C1 segment of cervical spinal cord (tissue), 14 donors: ENCODE data around the gene QARS1.

Experiments used
- DNase-seq, 14 donors: peaks; one replicate each; lab custom pipeline; 2025; lab: John Stamatoyannopoulos, UW

The QARS1 gene

DNA sequence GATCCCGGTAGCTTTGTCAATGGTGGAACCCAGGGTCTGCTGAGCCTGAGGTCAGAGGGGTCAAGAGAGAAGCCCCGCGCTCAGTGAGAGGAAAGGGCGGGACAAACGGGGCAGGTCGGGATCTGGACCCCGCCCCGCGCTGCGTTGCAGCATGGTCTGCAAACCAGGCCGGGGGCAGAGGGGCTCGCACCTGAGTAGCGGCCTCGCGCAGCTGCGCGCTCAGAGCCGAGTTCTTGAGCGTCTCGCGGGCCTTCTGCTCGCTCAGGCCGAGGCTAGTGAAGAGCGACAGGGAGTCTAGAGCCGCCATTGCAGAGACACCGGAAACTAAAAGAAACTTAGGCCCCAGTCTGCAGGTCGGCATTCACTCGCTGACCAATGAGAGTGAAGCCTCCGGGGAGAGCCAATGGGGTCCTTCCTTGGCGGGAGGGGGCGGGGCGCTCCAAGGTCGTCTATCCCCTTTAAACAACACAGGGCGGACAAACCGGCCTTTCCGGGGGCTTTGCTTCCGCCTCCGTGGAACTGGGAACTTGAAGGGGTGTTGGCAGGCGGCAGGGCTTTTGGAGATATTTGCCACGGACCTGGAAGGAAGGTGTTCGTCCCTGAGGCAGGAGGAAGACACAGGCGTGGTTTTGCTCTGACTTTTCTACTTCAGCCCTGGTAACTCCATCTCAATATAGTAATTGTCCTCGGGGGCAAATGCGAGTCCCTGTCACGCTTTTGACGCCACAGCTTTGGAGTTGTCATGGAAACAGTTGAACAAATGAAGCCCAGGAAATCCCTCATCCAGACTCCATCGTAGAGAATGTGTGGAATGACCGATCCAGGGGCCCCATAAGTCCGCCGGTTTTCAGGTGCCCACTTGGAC lies at the start of gene QARS1:
Gene QARS1, minus strand, starts transcription at position 331 of the 865 bp plus-strand sequence. Its CDS starts 24 bp downstream, at position 307.
- peak; percentile 51 to 93 (median 89) for DNase-seq

DNA sequence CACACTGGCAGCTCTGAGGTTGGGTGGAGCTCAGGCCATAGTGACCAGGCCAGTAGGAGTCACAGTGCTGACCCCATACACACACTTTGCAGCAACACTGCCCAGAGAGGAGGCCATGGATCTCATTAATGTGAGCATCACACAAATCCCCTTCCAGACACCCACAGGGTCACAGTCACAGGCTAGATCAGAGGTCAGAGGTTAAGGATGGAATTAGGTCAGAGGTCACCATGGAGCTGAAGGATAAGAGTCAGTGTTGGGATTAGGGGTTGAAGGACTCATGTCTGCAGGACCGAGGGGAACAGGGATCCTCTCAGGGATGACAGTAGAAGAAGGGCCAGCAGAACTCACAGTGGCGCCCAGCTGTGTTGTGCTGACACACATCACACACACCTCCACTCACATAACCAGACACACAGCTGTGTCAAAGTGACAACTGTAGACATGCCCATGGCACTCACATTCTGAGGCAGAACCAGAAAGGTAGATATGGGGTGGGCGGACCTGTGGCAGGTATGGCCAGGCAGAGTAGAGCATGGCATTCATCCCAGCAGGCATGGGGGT lies 48.9 kb upstream of the QARS1 start:
- no peak for DNase-seq

DNA sequence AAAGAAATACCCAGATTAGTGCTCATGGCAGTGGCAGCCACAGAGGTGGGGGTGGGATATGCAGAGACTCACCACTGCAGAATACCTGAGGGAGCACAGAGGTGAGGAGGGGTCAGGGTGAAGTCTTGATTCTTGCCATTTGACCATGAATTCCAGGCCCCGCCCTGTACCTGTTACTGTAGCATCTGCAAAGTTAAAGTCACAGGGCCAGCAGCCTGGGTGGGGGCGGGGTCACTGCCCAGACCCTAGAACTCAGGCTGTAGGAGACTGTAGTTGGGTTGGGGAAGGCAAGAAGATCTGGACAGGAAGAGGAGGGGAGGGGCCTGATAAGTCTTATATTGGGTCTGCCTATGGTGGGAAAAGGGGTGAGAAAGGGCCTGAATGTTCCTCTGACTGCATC lies 47.1 kb upstream of the QARS1 start:
- no peak for DNase-seq

DNA sequence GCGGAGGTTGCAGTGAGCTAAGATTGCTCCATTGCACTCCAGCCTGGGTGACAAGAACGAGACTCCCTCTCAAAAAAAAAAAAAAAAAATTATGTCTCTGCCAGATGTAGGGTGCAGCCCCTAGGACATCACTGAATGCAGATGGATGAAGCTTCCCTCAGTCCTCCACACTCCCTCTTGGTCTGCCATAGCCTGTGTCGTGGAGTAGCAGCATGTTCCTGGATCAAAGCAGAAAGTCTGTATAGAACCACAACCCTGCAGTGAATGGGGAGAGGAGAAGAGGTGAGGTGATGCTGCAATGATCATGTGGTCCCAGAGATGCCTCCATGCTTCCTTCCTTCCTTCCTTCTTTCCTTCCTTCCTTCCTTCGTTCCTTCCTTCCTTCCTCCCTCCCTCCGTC lies 43.6 kb upstream of the QARS1 start:
- DNase-seq: no peak

DNA sequence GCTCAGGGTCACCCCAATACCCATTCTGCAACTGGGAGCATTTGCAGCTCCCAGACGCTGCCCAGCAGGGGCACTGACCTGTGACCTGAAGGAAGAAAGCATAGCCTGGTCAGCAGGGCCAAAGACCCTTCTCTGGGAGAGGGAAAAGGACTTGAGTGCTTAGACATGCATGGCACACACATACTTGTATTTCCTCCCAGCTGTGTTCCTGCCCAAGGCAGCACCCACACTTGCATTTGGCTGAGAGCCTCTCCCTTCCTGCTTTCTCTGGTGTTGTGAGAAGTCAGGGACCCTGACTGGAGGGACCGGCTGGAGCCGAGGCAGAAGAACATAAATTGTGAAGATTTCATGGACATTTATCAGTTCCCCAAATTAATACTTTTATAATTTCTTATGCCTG lies 35.5 kb upstream of the QARS1 start:
- DNase-seq: no peak

DNA sequence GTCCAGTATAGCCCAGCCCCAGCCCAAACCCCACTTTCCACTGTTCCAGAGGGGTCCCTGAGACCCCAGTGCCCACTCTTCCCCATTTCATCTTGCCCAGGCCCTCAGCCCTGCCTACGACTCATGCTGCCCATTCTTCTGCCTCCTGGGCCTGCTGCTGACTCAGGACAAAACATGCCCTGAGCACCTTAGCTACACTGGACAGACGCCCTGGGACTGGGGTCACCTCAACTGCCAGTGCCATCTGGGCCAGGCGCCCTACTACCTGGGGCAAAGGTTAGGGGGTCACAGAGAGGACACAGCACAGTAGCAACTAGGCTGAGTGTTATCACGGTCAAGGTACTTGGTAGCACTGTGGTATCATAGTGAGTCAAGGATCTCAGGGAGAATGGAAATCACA lies 30.9 kb upstream of the QARS1 start:
- no peak for DNase-seq

DNA sequence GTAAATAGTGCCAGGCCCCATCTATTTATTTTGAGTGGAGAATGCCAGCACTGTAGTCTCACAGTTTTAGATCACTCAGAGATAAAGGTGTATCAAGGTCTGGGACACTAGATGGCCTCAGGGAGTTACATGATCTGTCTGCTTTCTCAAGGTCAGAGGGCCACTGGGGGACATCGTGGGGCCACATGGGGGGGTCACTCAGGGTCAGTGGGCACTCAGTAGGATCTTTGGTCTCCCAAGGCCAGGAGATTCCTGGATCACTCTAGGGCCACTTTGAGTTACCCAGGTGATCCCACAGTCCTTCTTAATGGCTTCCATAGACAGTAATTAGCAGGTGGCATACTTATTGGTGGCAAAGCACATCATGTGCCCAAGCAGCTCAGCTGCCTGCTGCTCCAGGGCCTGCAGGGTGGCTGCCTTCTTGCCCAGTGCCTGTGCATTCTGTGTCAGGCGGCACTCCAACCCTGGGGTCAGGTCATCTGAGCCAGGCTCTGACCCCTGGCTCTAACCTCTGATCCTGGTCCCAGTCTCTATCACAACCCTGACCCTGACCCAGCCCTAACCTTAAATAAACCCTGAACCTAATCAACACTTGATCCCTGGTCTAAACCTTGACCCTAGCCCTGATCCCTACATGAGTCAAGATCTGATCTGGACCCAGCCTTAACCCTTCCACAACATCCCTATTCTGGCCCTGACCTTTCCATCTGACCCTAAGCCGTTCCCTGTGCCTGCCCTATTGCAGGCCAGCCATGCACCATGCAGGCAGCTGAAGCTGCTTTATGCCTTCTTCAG lies 30.1 kb upstream of the QARS1 start:
- no peak for DNase-seq

DNA sequence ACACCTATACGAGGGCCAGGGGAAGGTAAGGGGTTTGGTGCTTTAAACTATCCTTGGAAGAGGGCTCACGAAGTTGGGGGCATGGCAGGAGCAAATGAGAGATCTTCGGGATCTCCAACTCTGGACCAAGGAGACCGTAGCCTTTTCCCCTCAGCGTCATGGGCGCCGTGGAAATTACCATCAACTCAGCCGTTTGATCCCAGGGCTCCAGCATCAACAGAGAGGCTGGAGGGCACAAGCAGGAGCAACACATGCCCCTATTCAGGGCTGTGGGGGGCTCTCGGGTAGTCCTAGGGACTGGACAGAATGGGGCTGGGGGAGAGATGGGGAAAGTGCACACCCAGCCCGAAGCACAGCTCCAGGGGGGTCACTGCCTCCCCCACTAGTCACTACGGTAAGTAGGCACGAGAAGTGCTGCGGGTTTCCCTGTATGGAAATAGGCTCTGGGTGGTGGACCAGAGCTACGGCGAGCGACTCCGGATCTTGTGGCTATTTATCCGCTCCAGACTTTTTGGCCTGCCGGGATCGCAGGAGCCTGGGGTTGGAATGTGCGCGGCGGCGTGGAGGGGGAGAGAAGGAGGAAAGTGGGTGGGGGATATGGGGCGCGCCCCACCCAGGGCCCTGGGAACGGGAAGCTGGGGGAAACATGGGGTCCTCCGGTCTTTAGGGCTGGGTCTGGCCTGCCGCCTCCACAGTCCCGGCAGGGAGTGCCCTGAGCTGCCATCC lies 28.8 kb upstream of the QARS1 start:
- peak in 13 of 14 donors; percentile 22 to 77 (median 58) for DNase-seq

DNA sequence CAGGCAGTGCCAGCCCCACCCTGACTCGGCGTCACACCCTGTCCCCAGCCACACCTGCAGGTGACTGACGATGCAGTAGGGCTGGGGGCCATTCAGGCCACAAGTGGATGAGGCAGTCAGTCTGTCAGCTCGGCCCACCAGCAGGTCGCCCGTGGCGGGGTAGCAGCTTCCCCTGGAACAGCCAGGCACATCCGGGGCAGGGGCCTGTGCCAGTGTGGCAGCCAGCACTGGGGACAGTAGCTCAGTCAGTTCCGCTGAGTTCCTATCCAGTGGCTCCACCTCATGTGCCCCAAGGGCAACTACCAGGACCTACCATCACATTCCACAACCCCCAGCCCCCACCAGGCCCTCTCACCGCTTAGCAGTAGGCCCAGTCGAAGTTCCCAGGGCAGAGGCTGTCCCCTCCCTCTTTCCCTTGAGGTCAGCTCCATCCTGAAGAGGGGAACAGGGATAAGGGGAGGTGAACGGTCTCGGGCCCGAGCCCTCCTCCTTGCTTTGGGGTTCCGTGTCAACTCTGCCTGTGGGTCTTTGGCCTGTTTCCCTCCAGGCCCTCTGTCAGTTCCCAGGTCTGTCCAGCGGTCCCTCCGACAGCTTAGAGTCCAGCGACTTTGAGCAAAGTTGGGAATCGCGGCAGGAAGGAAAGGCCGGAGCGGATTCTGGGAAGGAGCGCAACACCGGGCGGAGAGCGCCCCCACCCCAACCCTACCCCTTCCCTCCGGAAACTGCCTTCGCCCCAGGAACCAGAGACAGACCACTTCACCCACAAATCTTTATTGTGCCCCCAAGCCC lies 28.1 kb upstream of the QARS1 start, which contains the start of gene LAMB2:
Gene LAMB2, minus strand, starts transcription at position 614 of the 789 bp plus-strand sequence. Its CDS starts 183 bp downstream, at position 431.
- DNase-seq: peak in 12 of 14 donors; percentile 10 to 66 (median 46)

DNA sequence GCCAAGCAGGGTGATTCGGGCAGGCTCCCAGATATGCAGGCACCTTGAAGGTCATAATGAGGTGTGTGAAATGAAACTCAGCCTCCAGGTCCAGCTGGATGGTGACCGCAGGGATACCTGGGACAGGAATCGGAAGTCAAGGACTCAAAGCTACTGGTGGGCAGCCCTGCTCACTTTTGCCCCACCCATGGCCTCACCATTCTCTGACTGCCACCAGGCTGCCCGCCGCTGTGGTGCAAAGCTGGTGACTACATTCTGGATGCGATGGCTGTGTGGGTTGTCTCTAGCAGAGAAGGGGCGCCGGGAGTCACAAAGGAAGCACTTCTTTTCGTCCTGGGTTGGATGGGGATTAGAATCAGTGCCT lies 27.5 kb upstream of the QARS1 start:
- DNase-seq: no peak

DNA sequence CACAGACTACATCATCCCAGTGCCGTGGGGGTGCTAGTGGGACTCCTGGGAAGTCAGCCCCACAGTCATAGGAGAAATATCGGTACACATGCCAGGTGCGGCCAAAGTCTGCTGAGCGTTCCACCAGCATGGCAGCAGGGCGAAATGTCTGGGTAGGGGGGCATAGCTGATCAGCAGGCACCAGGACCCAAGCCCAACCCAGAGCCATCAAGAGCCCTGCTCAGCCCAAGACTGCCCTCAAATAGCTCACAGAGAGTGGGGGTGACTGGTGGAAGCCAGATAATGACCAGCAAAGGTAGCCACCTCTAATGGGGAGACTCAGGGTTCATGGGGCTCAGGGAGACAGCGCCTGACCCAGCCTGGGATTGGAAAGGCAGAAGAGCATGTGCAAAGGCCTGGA lies 27.0 kb upstream of the QARS1 start:
- no peak for DNase-seq

DNA sequence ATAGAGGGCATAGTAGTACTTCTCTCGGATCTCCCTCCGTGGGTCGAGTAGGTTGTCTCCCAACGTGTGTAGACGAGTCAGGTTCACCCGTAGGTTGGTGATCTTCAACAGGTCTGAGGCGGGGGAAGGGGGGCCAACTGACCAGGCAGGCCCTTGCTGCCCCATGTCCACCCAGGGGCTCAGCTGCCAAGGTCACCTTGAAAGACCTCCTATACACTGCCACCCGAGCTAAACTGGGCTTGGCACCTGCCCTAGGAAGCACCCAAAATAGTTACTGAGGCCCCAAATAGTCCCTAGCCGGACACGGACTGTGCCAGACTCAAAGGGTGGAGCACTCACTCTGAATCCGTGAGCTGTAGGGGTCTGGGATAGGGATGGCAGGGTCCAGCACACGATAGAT lies 26.5 kb upstream of the QARS1 start:
- no peak for DNase-seq

DNA sequence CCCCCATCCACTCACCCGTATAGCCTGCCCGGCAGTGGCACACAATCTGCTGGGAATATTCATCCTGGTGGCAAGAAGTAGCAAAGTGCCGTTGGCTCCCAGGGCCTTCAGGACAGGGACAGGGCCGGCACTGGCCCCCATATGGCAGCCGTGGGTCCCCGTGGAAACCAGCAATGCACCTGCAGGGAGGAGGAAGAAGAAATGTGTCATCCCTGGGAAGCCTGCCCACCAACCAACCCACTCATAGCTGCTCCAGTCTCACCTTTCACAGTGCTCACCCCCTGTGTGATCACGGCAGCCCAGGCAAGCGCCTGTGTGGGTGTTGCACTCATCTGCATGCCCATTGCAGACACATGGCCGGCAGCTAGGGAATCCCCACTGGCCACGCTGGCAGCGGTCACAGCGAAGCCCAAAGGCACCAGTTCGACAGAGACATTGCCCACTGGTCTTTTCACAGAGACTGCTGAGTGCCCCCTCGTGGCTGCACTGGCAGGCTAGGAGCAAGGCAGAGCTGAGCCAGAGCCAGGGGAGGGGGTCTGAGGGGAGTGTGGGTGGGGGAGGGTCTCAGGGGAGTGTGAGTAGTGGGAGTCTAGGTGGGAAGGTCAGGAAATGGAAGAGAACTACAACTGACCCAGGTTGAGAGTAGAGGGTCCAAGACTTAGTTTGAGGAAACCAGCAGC lies 20.6 kb upstream of the QARS1 start:
- DNase-seq: peak in 1 of 14 donors; percentile 10

DNA sequence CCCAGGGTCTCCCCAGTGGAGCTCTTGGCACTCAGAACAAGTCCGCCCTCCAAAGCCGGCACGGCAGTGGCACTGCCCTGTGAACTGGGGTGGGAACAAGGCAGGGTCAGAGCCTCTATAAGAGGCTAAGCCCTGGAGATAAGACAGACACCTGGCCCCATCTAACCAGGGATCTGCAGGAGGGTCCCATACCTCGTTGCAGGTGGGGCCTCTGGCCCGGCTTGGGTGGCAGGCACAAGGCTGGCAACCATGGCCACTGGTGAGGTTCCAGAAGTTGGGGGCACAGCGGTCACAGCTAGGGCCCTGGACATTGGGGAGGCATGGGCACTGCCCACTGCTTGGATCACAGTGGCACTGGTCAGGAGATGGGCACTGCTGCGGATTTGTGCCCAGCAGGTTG lies 19.6 kb upstream of the QARS1 start:
- no peak for DNase-seq

DNA sequence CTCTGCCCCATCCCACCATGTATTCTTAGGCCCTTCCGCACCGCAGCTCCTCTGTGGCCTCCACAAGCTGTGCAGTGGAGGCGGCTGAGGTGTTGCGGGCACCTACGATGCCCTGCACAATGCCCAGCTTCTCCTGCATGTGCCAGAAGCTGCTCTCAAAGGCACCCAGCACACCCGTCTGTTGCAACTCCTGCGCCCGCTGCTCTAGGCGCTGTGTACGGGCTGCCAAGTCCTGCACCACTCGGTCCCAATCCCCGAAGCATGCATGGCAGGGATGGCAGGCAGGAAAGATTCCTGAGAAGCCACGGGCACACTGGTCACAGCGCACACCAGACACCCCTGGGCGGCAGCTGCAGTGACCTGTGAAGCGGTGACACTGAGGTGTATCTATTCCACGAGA lies 19.1 kb upstream of the QARS1 start:
- no peak for DNase-seq

DNA sequence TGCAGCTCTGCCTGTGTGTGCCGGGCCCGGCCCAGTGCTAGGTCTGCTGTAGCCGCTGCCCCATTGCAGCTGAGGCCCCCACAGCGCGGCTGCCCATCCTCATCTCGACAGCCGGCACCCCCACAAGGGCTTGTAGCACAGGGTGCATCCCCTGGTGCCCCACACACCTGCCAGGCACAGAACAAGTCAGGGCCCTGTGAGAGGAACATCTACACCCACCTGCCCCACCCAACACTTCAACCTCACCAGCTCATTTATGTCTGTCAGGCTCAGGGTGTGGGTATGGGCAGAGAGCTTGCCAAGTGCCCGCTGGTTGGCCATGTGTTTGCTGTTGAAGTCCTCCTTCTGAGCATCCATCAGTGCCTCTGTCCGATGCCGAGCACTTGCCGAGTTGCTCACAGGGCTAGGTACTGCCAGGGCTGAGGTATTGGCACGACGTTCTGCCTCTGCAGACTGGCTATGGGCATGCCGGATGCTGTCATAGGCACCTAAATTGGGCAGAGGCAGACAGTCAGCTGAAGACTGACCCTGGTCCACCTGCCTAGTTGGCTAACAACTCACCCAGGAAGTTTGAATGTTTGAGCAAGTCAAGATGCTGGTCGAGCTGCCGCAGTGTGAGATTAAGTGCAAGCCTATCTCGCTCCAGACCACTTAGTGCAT lies 18.5 kb upstream of the QARS1 start:
- DNase-seq: no peak

DNA sequence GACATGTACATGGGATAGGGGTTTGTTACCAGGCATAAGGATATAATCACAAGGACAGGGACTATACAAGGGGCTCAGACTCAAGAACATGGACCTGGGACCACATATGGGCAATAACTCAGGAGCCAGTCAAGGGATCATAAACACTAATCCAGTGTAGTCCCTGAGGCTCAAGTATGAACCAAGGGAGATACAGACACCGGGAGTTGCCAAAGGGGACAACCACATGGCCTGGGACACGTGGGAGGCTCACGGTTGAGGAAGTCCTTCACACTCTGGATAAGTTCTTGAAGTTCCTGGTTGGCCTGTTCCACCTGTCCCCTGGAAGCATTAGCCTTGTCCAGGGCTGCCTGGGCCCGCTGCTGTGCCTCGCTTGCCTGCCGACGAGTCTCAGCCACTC lies 17.9 kb upstream of the QARS1 start:
- no peak for DNase-seq

DNA sequence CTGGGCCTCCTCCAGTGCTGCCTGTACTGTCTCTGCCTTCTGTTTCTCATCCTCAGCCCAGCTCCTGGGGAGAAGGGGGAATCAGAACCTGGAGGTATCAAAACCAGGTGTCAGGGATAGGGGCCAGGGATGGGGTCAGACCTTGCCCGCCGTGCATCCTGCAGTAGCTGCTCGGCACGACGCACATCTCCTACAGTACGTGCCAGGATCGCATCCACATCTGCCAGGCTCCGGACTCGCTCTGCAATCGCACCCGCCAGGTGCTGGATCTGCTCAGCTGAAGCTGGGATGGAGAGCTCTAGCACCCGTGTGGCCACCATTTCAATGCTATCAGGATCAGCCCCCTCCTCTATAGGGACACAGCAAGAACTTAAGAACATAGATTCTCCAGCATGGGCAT lies 17.5 kb upstream of the QARS1 start:
- no peak for DNase-seq

DNA sequence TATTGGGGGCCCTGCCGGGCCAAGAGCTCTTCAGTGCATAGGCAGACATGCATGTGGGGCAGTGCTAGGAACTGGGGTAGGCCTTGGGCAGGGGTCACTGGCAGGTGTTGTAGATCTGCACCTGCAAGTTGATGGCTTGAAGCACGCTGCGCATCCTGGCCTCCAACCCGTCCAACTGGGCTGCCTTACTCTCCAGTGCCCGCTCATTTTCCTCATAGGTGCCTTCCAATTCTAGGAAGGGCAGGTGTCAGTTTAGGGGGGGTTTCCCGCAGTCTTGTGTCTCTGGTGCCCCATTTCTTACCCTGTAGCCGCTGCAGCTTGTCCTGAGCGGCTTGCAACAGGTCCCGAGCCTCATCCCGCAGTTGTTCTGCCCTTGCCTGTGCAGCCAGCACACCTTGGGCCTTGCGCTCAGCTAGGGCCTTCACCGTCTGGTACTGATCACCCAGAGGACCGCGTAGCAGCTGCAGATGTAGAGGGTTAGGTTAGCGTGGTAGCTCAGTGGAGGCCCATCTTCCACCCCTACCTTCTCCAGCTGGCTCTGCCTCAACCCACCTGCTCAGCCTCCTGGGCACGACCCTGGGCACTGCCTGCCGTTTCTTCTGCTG lies 16.7 kb upstream of the QARS1 start:
- no peak for DNase-seq
